Smooth muscle cell (in vitro differentiated cells): Measurements from ENCODE around the gene NALCN. TPM values are rescaled to one million over a fixed set of nuclear protein-coding genes. Genes with fewer than 3 reads are reported as not detected.

Experiments used
- DNase-seq: peaks from one replicate; lab custom pipeline; 2025; ENCODE audit not compliant: unreplicated experiment; lab: John Stamatoyannopoulos, UW
- H2AFZ ChIP-seq: fragments of 200-600 bp; sonication (generic); 2 replicates; pipeline ENCODE4 v1.6.0; 2016; ENCODE audit warnings: antibody characterized with exemption, low read depth, mild to moderate bottlenecking
- H3F3A ChIP-seq: fragments of 200-600 bp; sonication (generic); 2 replicates; pipeline ENCODE4 v1.6.0; 2017; ENCODE audit warnings: antibody characterized with exemption, low read depth
- H3K27ac ChIP-seq: fragments of 200-600 bp; sonication (generic); 2 replicates; pipeline ENCODE4 v1.5.1; 2016; ENCODE audit warnings: low read depth, mild to moderate bottlenecking
- H3K27me3 ChIP-seq: fragments of 200-600 bp; sonication (generic); 2 replicates; pipeline ENCODE4 v1.6.1; 2016; ENCODE audit warnings: low read depth, mild to moderate bottlenecking
- H3K36me3 ChIP-seq: fragments of 200-600 bp; sonication (generic); 2 replicates; pipeline ENCODE4 v1.5.1; 2016; ENCODE audit warnings: low read depth
- H3K4me1 ChIP-seq: fragments of 200-600 bp; sonication (generic); 2 replicates; pipeline ENCODE4 v1.5.1; 2016; ENCODE audit warnings: low read depth
- H3K4me2 ChIP-seq: fragments of 200-600 bp; sonication (generic); 2 replicates; pipeline ENCODE4 v1.6.0; 2016; ENCODE audit warnings: mild to moderate bottlenecking
- H3K4me3 ChIP-seq: fragments of 200-600 bp; sonication (generic); 2 replicates; pipeline ENCODE4 v1.5.1; 2016; ENCODE audit warnings: mild to moderate bottlenecking
- H3K79me2 ChIP-seq: fragments of 200-600 bp; sonication (generic); 2 replicates; pipeline ENCODE4 v1.6.0; 2016; ENCODE audit warnings: low read depth, mild to moderate bottlenecking
- H3K9ac ChIP-seq: fragments of 200-600 bp; sonication (generic); 2 replicates; pipeline ENCODE4 v1.6.0; 2016; ENCODE audit warnings: low read depth
- H3K9me3 ChIP-seq: fragments of 200-600 bp; sonication (generic); replicated peaks from 2 replicates; pipeline ENCODE4 v1.5.1; 2016; ENCODE audit warnings: low read depth
- H4K20me1 ChIP-seq: fragments of 200-600 bp; sonication (generic); 2 replicates; pipeline ENCODE4 v1.6.0; 2016; ENCODE audit warnings: low read depth
- WGBS: methylation state at CpG from one replicate; pipeline ENCODE4 v1.1.7; 2016; ENCODE audit warnings: low lambda C conversion rate; 5-methylcytosine and 5-hydroxymethylcytosine counted together
- polyA plus RNA-seq: library from polyadenylated mRNA; unstranded; fragments of >200 nt; fragmentation: Nextera tagmentation; extraction: Ambion mirVana; gene quantifications from 2 replicates; pipeline ENCODE4 v1.2.1, GENCODE V29; 2016
- total RNA-seq: library from RNA; depleted of rRNA; stranded (reverse); fragments of >200 nt; gene quantifications from 2 replicates; pipeline ENCODE4 v1.2.3, GENCODE V29; 2014
- TF ChIP-seq, protein P1 (sequence below): fragments of 200-600 bp; sonication (generic); IDR thresholded peaks from 2 replicates; pipeline ENCODE4 v1.5.1; 2017; ENCODE audit warnings: borderline replicate concordance, mild to moderate bottlenecking, antibody characterized with exemption; ENCODE audit not compliant: insufficient read depth, poor library complexity, severe bottlenecking

NALCN gene
- total and polyA plus RNA-seq, 2 experiments from 2014 or later: 4.1 to 6.0 TPM

DNA sequence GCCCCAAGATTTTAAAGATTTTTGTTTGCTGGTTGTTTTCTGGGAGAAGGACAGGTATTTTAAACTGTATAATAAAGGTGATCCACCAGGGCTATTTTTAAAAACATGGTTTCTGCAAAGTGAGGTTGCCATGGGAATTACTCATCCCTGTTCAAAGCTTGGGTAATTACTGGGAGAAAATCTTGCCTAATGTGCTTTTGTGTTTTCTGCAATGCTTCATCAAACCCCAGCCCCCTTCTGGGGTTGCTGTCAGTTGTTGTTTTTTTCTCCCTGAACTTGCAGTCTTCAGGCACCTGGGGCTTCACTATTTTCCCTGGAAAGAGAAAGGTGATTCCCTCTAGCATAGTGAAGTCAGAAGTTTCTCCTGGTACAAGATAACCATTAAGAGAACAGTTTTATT is 277.2 kb downstream of the NALCN start:
- Histone ChIP-seq H3K9me3 (no peaks in the 10 kb centered on the region), H3K27ac (no peak overlapping the region), H3K79me2 (no peaks in the 10 kb centered on the region), H3K36me3 (no peaks in the 10 kb centered on the region), H3F3A (no peaks in the 10 kb centered on the region), H3K4me3 (no peak overlapping the region), H3K9ac (no peak overlapping the region), H2AFZ (no peak overlapping the region), H4K20me1 (no peaks in the 10 kb centered on the region), H3K27me3 (no peaks in the 10 kb centered on the region), H3K4me2 (no peak overlapping the region), H3K4me1 (peaks cover 4% of the 10 kb centered on the region)
- TF ChIP-seq, protein P1, sequence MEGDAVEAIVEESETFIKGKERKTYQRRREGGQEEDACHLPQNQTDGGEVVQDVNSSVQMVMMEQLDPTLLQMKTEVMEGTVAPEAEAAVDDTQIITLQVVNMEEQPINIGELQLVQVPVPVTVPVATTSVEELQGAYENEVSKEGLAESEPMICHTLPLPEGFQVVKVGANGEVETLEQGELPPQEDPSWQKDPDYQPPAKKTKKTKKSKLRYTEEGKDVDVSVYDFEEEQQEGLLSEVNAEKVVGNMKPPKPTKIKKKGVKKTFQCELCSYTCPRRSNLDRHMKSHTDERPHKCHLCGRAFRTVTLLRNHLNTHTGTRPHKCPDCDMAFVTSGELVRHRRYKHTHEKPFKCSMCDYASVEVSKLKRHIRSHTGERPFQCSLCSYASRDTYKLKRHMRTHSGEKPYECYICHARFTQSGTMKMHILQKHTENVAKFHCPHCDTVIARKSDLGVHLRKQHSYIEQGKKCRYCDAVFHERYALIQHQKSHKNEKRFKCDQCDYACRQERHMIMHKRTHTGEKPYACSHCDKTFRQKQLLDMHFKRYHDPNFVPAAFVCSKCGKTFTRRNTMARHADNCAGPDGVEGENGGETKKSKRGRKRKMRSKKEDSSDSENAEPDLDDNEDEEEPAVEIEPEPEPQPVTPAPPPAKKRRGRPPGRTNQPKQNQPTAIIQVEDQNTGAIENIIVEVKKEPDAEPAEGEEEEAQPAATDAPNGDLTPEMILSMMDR: no peak
- no peak for DNase-seq

DNA sequence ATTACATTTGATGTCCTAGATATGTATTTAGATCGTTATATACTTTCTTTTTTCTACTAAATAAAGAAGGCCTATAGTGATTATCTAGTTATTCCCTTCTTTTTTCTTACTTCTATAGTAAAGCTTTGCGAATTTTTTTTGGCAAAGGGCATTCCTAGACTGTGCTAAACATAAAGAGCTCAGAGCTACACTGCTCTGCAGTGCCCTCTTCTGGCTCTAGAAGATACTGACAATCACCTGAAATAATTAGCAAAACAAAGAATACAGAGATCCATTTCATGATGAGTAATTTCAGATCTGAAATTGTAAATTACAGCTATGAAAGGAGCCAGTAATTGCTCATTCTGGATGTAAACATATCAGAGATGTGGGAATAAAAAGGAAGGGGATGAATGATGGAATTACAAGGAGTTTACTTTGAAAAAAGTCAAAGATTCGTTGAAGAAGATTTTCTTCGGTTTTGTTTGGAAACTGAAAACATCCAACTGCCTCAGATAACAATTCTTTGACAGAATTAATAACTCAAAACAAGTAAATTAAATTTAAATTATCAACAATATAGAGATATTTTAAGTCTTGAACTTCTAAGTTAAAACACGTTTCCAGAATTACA is 288.5 kb downstream of the NALCN start:
- no peaks in the 10 kb centered on the region for H3K36me3 ChIP-seq
- no peaks in the 10 kb centered on the region for H3K79me2 ChIP-seq
- no peaks in the 10 kb centered on the region for H3K9me3 ChIP-seq
- WGBS: 73% methylated on average over 5 of the region's 5 CpGs
- H2AFZ ChIP-seq: no peak overlapping the region
- no peak overlapping the region for H3K4me3 ChIP-seq
- TF ChIP-seq, protein P1: peak; percentile 84
- H3K9ac ChIP-seq: no peak overlapping the region
- H3F3A ChIP-seq: no peaks in the 10 kb centered on the region
- H4K20me1 ChIP-seq: no peaks in the 10 kb centered on the region
- no peak overlapping the region for H3K4me2 ChIP-seq
- no peak overlapping the region for H3K27ac ChIP-seq
- DNase-seq: no peak
- no peaks in the 10 kb centered on the region for H3K4me1 ChIP-seq
- H3K27me3 ChIP-seq: peaks cover 4% of the 10 kb centered on the region

DNA sequence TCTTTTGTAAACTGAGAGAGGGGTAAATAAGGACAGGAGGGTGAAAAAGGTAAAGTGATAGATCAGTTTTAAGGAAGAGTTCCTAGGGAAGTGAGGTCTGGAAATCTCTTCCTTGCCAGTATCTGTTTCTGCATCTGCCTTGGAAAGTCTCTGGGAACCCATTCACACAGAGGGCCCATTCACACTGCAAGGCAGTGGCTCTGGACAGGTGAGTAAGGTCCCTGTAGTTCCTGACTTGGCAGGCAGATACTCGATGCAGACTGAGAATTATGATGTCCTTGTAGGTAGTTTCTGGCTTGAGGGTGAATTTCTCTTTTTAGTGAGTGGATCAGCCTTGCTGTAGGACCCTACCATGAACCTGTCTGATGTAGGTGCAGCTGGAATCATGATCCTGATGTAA is 293.3 kb downstream of the NALCN start:
- Histone ChIP-seq H3F3A (no peaks in the 10 kb centered on the region), H3K79me2 (no peaks in the 10 kb centered on the region), H3K36me3 (no peaks in the 10 kb centered on the region), H4K20me1 (no peaks in the 10 kb centered on the region), H3K9me3 (no peaks in the 10 kb centered on the region), H3K4me1 (no peaks in the 10 kb centered on the region), H2AFZ (no peak overlapping the region), H3K27ac (no peak overlapping the region), H3K27me3 (peaks cover 4% of the 10 kb centered on the region), H3K9ac (no peak overlapping the region), H3K4me2 (no peak overlapping the region), H3K4me3 (no peak overlapping the region)
- WGBS: 96% methylated on average over 1 of the region's 1 CpG
- TF ChIP-seq, protein P1: no peak
- no peak for DNase-seq

GRCh38 chr13:101121608-101122007 is 294.7 kb downstream of the NALCN start:
- H3F3A ChIP-seq: no peaks in the 10 kb centered on the region

More at GRCh38 chr13:101121608-101122007, 294.7 kb downstream of the NALCN start:
- no peaks in the 10 kb centered on the region for H4K20me1 ChIP-seq
- no peak for DNase-seq
- no peaks in the 10 kb centered on the region for H3K9me3 ChIP-seq
- TF ChIP-seq, protein P1: no peak
- no peaks in the 10 kb centered on the region for H3K27me3 ChIP-seq
- H3K4me1 ChIP-seq: peaks cover 3% of the 10 kb centered on the region
- H3K79me2 ChIP-seq: no peaks in the 10 kb centered on the region
- 67% methylated on average over 4 of the region's 4 CpGs for WGBS
- H2AFZ ChIP-seq: no peak overlapping the region
- no peaks in the 10 kb centered on the region for H3K36me3 ChIP-seq
- H3K4me3 ChIP-seq: no peak overlapping the region
- no peak overlapping the region for H3K4me2 ChIP-seq
- no peak overlapping the region for H3K9ac ChIP-seq
- H3K27ac ChIP-seq: no peak overlapping the region
